DOHH2 (cell line): ENCODE results near the gene RPL19.
A peak's percentile ranks its signal among the peaks of the same experiment; 100 is the strongest.

ENCODE experiments used
- H3F3A ChIP-seq: fragments of 200-600 bp; sonication (generic), shearing (Covaris generic); 2 replicates; pipeline ENCODE4 v1.6.0; 2016; ENCODE audit warnings: antibody characterized with exemption, mild to moderate bottlenecking; ENCODE audit not compliant: control insufficient read depth, insufficient read depth
- H3K27ac ChIP-seq: fragments of 200-600 bp; sonication (generic); 2 replicates; pipeline ENCODE4 v1.5.1; 2014; ENCODE audit warnings: low read depth, mild to moderate bottlenecking, low read length, moderate library complexity
- H3K27me3 ChIP-seq: fragments of 200-600 bp; sonication (generic); 2 replicates; pipeline ENCODE4 v1.6.1; 2014; ENCODE audit warnings: mild to moderate bottlenecking, low read length, mixed read lengths; ENCODE audit not compliant: control insufficient read depth
- H3K36me3 ChIP-seq: fragments of 200-600 bp; sonication (generic); 2 replicates; pipeline ENCODE4 v1.6.1; 2014; ENCODE audit warnings: mild to moderate bottlenecking, low read length, moderate library complexity, mixed read lengths; ENCODE audit not compliant: control insufficient read depth
- H3K4me1 ChIP-seq: fragments of 200-600 bp; sonication (generic); 2 replicates; pipeline ENCODE4 v1.6.1; 2014; ENCODE audit warnings: mild to moderate bottlenecking, low read length, mixed read lengths; ENCODE audit not compliant: control insufficient read depth
- H3K4me2 ChIP-seq: fragments of 200-600 bp; sonication (generic); 2 replicates; pipeline ENCODE4 v1.6.0; 2014; ENCODE audit warnings: mild to moderate bottlenecking, low read length, moderate library complexity
- H3K4me3 ChIP-seq: fragments of 200-600 bp; sonication (generic); 2 replicates; pipeline ENCODE4 v1.5.1; 2014; ENCODE audit warnings: mild to moderate bottlenecking, low read length, mixed read lengths
- H3K79me2 ChIP-seq: fragments of 200-600 bp; sonication (generic); 2 replicates; pipeline ENCODE4 v1.6.1; 2014; ENCODE audit warnings: mild to moderate bottlenecking, low read length, mixed read lengths; ENCODE audit not compliant: control insufficient read depth
- H3K9me2 ChIP-seq: fragments of 200-600 bp; sonication (generic); replicated peaks from 2 replicates; pipeline ENCODE4 v1.6.1; 2014; ENCODE audit warnings: mild to moderate bottlenecking, low read length, mixed read lengths; ENCODE audit not compliant: control insufficient read depth
- H3K9me3 ChIP-seq: fragments of 200-600 bp; sonication (generic); 2 replicates; pipeline ENCODE4 v1.6.1; 2014; ENCODE audit warnings: antibody characterized with exemption, low read length, mixed read lengths; ENCODE audit not compliant: control insufficient read depth, insufficient read depth
- H4K20me1 ChIP-seq: fragments of 200-600 bp; sonication (generic); 2 replicates; pipeline ENCODE4 v1.6.0; 2014; ENCODE audit warnings: low read depth, mild to moderate bottlenecking, antibody characterized with exemption, low read length, moderate library complexity; ENCODE audit not compliant: control insufficient read depth, insufficient read depth
- CTCF ChIP-seq: fragments of 200-600 bp; sonication (generic); IDR thresholded peaks from one replicate; pipeline ENCODE4 v1.5.1; 2014; ENCODE audit warnings: antibody characterized with exemption, mild to moderate bottlenecking, low read depth, low read length; ENCODE audit not compliant: poor library complexity, severe bottlenecking
- EZH2phosphoT487 ChIP-seq: fragments of 200-600 bp; sonication (generic); IDR thresholded peaks from 2 replicates; pipeline ENCODE4 v1.6.1; 2017; ENCODE audit warnings: borderline replicate concordance, mild to moderate bottlenecking, antibody characterized with exemption, low read length, moderate library complexity, mixed read lengths

The RPL19 gene

GRCh38 chr17:39164675-39165143 lies 35.4 kb upstream of the RPL19 start:
- H3K9me2 ChIP-seq: no peaks in the 10 kb centered on the region
- H3K9me3 ChIP-seq: no peaks in the 10 kb centered on the region
- no peaks in the 10 kb centered on the region for H3K79me2 ChIP-seq
- H3K4me3 ChIP-seq: peak overlapping the region; percentile 76
- H3K4me1 ChIP-seq: peaks cover 15% of the 10 kb centered on the region
- no peak overlapping the region for H3K27ac ChIP-seq
- H3F3A ChIP-seq: no peaks in the 10 kb centered on the region
- H4K20me1 ChIP-seq: no peaks in the 10 kb centered on the region
- H3K4me2 ChIP-seq: peak overlapping the region; percentile 87
- TF ChIP-seq EZH2phosphoT487: no peak
- peak; percentile 98 for TF ChIP-seq CTCF
- H3K27me3 ChIP-seq: peaks cover 6% of the 10 kb centered on the region; the same call in 1 of the 2 replicates
- H3K36me3 ChIP-seq: no peaks in the 10 kb centered on the region

GRCh38 chr17:39165178-39165840 lies 34.8 kb upstream of the RPL19 start:
- Histone ChIP-seq H3K9me2 (no peaks in the 10 kb centered on the region), H4K20me1 (no peaks in the 10 kb centered on the region), H3K4me2 (peak overlapping the region; percentile 87), H3K4me1 (peaks cover 20% of the 10 kb centered on the region), H3K27ac (no peak overlapping the region), H3K4me3 (peak overlapping the region; percentile 76), H3K36me3 (no peaks in the 10 kb centered on the region), H3F3A (peaks cover 2% of the 10 kb centered on the region; the same call in 1 of the 2 replicates), H3K79me2 (no peaks in the 10 kb centered on the region), H3K9me3 (no peaks in the 10 kb centered on the region), H3K27me3 (peaks cover 6% of the 10 kb centered on the region; the same call in 1 of the 2 replicates)
- TF ChIP-seq EZH2phosphoT487: no peak
- TF ChIP-seq CTCF: no peak

GRCh38 chr17:39165841-39166349 lies 34.2 kb upstream of the RPL19 start, which contains the start of gene ARL5C:
ARL5C (minus strand) TSS chr17:39166161; CDS start chr17:39165760, 401 bp downstream.
- no peak for TF ChIP-seq EZH2phosphoT487
- no peak for TF ChIP-seq CTCF
- Histone ChIP-seq H3K9me3 (no peaks in the 10 kb centered on the region), H3K4me2 (peak within 1 kb of the TSS; percentile 87), H3K9me2 (no peaks in the 10 kb centered on the region), H3K27ac (no peak within 1 kb of the TSS), H3K79me2 (no peaks in the 10 kb centered on the region), H3K27me3 (peaks cover 6% of the 10 kb centered on the region; the same call in 1 of the 2 replicates), H3K36me3 (no peaks in the 10 kb centered on the region), H4K20me1 (no peaks in the 10 kb centered on the region), H3F3A (peaks cover 2% of the 10 kb centered on the region; the same call in 1 of the 2 replicates), H3K4me3 (peak within 1 kb of the TSS; percentile 76), H3K4me1 (peaks cover 24% of the 10 kb centered on the region)
